Inflammatory macrophage treated with lipopolysaccharide for 4 hours (primary cell): ENCODE results near the gene TGIF2.

Experiments
- DNase-seq: peaks from one replicate; pipeline ENCODE4 v3.0.0-alpha.2; 2020

TGIF2 gene

DNA sequence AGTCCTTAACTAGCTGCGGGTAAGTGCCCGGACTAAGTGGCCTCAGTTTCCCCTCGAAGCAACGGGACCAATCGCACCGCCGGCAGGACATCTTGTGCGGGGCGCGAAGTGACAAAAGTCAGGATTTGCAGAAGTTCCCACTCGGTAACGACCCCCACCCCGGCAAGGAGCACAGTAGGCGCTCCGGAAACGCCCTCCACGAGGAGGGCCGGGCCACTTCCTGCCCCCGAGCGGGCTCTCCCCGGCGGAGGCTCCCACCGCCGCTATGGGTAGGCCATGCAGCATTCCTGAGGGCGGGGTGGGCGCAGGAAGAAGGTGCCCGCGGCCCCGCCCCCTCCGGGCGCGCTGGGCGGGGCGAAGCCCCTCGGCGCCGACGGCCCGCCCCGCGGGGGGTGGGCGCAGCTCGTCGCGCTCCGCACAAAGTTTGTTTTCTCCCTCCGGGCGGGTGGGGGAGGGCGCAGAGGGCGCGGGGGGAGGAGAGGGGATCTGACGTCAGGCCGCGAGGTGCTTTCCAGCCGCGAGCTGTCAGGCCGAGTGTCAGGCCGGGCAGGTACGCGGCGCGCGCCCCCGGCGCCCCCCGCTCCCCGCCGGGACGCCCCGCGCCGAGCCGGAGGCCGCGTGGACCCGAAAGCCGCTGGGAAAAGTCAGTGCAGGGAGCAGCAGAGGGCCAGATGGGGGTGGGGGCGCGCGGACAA is at the start of gene TGIF2:
TSS of gene TGIF2 (plus strand) at position 495 of the 695 bp plus-strand sequence. CDS start 5,178 bp downstream, outside the sequence.
- peak; percentile 43 for DNase-seq

DNA sequence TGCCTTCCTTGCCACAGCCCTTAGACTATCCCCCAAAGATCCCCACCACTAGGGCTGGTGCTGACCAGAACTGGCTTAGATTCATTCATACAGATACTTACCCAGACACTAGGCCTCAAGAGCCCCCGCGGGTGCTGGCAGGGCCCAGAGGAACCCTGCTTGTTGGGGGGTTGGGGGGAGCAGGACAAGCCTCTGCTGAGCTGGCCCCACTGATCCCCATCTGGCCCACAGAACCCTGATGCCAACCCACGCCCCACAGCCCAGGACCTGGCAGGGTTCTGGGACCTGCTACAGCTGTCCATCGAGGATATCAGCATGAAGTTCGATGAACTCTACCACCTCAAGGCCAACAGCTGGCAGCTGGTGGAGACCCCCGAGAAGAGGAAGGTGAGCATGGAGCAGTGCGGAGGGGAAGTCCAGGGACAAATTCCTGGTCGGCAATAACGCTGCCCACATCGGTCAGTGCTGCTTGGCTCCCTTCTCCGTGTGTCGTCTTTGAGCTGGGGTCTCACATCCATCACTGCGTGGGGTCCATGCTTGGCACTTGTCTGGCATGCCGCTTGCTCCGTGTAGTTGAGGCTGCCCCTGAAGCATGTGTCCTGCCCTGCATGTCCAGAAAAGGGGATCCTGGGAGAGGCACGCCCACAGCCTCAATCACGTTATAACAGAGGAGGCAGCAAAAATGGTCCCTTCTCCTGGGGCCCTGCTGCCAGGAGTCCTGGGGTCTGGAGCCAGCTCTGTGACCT is 47.6 kb upstream of the TGIF2 start:
- DNase-seq: no peak

- no peak for DNase-seq
Measured at GRCh38 chr20:36526521-36527011, 46.8 kb upstream of the TGIF2 start.

- no peak for DNase-seq
Measured at GRCh38 chr20:36527331-36528125, 45.9 kb upstream of the TGIF2 start.

- no peak for DNase-seq
Measured at GRCh38 chr20:36528176-36528874, 45.1 kb upstream of the TGIF2 start.

GRCh38 chr20:36528875-36529417 is 44.5 kb upstream of the TGIF2 start:
- no peak for DNase-seq

DNA sequence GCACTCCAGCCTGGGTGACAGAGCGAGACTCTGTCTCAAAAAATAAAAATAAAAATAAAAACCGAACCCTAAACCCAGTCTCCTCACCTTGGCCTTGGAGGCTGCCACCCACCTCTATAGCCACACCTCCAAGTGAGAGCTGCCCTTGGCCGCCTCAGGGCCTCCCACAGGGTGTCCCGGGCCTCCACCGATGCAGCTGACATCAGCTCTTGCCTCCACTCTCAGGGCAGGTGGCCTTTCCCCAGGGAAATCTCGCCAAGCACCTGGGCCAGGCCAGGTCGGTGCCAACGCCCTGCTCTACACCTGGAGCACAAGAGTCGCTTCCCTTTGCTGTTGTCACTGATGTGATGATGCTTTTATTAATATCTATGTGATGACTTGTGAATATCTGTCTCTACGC is 41.0 kb upstream of the TGIF2 start:
- no peak for DNase-seq

DNA sequence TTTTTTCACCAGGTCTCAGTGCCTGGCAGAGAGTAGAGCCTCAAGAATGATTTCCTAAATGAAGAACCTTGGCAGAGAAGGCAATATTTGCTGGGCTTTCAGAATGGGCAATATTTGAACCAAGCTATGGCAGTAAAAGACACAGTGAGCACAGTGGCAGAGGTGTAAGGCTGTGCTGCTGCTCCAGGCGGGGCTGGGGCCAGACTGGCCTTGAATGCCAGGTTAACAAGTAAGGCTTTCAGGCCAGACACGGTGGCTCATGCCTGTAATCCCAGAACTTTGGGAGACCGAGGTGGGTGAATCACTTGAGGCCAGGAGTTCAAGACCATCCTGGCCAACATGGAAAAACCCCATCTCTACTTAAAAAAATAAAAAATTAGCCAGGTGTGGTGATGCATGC is 40.6 kb upstream of the TGIF2 start:
- DNase-seq: no peak

- DNase-seq: no peak
Measured at GRCh38 chr20:36538026-36538722, 35.2 kb upstream of the TGIF2 start.

GRCh38 chr20:36540551-36541211 is 32.7 kb upstream of the TGIF2 start:
- DNase-seq: peak; percentile 9

DNA sequence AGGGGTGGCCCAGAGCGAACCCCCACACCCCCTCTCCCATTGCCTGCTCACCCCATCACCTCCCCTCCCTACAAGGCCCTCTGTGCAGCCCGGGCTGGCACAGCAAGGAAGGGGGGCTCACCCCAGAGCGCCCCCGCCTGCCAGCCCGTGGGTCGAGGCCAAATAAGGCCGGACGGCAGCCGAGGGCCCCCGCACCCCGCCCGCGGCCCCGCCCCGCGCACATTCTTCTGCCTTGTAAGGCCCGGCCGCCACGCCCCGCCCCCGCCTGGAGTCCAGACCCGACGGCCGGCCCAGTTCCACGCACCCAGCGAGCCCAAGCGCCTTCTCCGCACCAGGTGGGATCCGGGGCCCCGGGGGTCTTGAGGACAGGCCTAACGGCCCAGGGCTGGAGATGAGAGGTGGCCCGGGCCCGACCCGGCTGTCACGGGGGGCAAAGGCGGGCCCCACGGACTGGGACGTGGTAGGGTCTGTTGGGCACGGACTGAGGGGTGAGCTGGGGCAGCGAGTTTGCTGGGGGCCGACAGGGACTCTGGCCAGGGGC is 32.1 kb upstream of the TGIF2 start, which contains the start of gene MYL9:
TSS of gene MYL9 (plus strand) at position 293 of the 541 bp plus-strand sequence. CDS start 3,366 bp downstream, outside the sequence.
- DNase-seq: peak; percentile 44

DNA sequence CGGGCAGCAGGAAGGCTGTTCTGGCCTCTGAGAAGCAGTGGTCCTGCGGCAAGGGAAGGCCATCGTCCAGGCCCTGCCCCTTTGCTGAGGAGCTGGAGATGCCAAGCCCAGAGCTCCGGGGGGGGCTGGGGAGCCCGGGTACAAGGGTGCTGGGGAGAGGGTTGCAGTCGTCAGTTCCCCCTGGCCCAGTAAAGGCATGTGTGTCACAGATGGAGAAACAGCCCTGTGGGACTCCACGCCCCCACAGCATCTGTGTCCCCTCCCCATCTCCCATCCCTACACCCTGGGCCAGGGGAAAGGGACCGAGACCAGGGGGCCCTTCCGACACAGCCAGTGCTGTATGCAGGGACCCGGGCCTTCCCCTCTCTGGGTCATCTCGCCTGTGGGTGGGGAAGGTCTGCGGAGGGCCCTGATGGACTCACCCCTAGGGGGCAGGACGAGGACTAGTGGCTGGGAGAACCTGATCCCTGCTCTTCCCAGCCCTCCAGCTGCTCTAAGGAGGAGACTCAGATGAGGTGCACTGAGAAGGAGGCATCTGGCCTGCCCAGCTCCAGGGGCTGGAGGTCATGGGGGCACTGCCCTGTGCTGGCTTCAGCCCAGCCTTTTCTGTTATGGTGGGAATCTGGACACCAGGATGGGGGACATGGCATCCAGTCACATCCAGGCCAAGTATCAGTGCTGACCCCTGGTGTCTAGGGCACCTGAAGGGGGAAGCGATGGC is 31.5 kb upstream of the TGIF2 start:
- DNase-seq: peak; percentile 19

DNA sequence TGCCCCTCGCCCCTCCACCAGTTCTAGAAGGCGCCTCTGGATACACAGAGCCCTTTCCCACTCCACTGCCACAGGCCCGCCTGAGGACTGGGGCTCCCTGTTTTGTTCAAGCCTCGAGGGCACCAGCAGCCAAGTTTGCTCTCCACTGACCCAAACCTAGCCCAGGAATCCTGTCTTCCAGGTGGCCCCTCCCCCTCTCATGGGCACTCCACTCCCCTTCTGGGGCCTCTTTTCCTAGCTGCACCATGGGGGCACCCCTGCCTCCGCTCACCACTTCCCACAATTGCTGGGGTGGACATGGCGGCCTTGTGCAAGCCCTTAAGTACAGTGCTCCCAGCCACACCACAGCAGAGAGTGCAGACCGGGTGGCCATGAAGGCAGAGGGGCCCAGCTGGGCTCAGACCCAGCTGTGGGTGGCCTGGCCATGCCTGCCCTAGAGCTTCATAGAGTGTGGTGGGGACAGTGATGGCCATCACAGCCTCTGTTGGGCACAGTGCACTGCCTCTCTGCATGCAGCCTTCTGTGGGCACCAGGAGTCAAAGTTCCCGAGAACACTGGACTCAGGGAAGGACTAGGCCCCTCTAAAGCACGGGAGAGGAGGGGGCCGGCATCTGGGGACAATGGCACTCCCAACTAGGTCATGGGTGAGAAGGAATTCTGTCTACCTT is 30.7 kb upstream of the TGIF2 start:
- DNase-seq: no peak

DNA sequence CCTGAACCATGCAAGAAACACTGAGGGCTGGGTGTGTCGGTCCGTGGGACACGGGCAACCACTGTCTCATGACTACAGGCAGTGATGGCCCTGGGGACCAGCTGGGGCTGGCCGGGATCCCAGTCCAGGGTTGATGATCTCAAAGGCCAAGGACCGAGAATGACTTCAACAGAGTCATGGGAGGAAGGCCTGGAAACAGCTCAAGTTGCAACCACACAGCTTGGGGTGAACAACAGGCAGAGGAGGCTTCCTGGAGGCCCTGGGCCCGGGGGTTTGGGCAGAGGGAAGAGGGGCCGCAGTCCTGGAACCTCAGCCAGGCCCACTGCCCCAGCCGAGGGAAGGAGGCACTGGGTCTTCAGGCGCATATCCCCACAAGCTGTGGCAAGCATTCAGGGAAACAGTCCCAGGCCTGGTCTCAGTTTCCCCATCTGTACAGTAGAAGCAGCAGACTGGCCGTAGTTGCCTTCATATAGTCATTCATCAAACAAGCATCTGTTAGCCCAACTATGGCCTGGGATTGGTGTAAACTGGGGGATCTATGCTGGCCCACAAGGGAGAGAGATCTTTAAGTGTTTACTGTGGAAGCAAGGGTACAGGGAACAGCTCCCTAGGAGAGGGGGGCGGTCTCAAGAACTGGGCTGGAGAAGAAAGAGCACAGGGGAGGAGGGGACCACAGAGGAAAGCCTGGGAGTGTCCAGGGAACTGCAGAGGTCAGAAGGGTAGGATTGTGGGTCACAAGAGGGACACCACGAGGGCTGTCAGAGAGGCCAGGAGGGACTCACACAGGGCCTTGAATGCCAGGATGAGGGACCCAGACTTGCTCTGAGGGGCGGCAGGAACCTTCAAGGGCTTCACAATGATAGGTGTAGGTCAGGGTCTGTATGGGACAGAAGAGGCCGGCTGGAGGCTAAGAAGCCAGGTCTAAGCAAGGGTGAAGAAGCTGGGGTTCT is 29.9 kb upstream of the TGIF2 start:
- DNase-seq: peak; percentile 59

GRCh38 chr20:36544134-36545018 is 29.0 kb upstream of the TGIF2 start:
- DNase-seq: no peak

GRCh38 chr20:36546111-36546736 is 27.2 kb upstream of the TGIF2 start:
- no peak for DNase-seq
